ENCODE results near the gene AMOTL1. TPM values are rescaled to one million over a fixed set of nuclear protein-coding genes. Genes with fewer than 3 reads are reported as not detected.

AMOTL1 gene
- total RNA-seq, 1 donor from 2014 or later, result 45.6 TPM

DNA sequence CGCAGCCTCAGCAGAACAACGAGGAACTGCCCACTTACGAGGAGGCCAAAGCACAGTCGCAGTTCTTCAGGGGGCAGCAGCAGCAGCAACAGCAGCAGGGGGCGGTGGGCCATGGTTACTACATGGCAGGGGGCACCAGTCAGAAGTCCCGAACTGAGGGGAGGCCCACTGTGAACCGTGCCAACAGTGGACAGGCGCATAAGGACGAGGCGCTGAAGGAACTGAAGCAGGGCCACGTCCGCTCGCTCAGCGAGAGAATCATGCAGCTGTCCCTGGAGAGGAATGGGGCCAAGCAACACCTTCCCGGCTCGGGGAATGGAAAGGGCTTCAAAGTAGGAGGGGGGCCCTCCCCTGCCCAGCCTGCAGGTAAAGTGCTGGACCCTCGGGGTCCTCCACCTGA lies 31.6 kb downstream of the AMOTL1 start:
- Mint-ChIP-seq H3K4me3 (ENCODE audit: unreplicated experiment) (no peak overlapping the region), H3K36me3 (ENCODE audit: low read depth) (peaks cover 25% of the 10 kb centered on the region), H3K27me3 (ENCODE audit: low read depth) (no peaks in the 10 kb centered on the region), H3K27ac (ENCODE audit: unreplicated experiment) (no peak overlapping the region), H3K9me3 (ENCODE audit: low read depth) (no peaks in the 10 kb centered on the region), H3K4me1 (ENCODE audit: low read depth) (peaks cover 19% of the 10 kb centered on the region)
- DNase-seq (ENCODE audit: low spot score), result no peak
- TF ChIP-seq, protein P1, sequence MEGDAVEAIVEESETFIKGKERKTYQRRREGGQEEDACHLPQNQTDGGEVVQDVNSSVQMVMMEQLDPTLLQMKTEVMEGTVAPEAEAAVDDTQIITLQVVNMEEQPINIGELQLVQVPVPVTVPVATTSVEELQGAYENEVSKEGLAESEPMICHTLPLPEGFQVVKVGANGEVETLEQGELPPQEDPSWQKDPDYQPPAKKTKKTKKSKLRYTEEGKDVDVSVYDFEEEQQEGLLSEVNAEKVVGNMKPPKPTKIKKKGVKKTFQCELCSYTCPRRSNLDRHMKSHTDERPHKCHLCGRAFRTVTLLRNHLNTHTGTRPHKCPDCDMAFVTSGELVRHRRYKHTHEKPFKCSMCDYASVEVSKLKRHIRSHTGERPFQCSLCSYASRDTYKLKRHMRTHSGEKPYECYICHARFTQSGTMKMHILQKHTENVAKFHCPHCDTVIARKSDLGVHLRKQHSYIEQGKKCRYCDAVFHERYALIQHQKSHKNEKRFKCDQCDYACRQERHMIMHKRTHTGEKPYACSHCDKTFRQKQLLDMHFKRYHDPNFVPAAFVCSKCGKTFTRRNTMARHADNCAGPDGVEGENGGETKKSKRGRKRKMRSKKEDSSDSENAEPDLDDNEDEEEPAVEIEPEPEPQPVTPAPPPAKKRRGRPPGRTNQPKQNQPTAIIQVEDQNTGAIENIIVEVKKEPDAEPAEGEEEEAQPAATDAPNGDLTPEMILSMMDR (IDR thresholded peaks at IDR 0.05), result no peak

DNA sequence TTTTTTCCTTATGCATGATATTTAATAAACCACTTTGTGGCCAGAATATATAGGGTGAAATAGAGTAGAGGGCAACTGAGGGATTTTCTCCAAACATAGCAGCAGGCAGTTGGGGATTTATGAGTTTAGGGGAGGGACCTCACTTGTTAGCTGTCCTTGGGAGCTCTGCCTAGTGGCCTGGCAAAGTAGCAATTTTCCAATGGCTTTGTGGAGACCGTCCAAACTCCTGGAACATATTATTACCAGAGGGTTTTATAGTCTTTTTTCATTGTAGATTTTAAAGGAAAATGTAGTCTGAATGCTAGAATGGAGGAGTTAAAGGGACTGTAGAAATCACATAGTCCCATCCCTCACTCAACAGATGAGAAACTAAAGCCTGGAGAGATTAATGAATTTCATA lies 32.3 kb downstream of the AMOTL1 start:
- Mint-ChIP-seq H3K9me3 (ENCODE audit: low read depth) (no peaks in the 10 kb centered on the region), H3K36me3 (ENCODE audit: low read depth) (peaks cover 26% of the 10 kb centered on the region), H3K4me1 (ENCODE audit: low read depth) (peaks cover 19% of the 10 kb centered on the region), H3K27ac (ENCODE audit: unreplicated experiment) (no peak overlapping the region), H3K4me3 (ENCODE audit: unreplicated experiment) (no peak overlapping the region), H3K27me3 (ENCODE audit: low read depth) (no peaks in the 10 kb centered on the region)
- TF ChIP-seq, protein P1 (IDR thresholded peaks at IDR 0.05), result no peak
- no peak for DNase-seq (ENCODE audit: low spot score)

GRCh38 chr11:94801866-94802460 lies 33.8 kb downstream of the AMOTL1 start:
- TF ChIP-seq, protein P1 (IDR thresholded peaks at IDR 0.05), result no peak
- no peaks in the 10 kb centered on the region for H3K27me3 Mint-ChIP-seq (ENCODE audit: low read depth)
- H3K9me3 Mint-ChIP-seq (ENCODE audit: low read depth), result no peaks in the 10 kb centered on the region
- H3K4me1 Mint-ChIP-seq (ENCODE audit: low read depth), result peaks cover 32% of the 10 kb centered on the region
- H3K36me3 Mint-ChIP-seq (ENCODE audit: low read depth), result peaks cover 26% of the 10 kb centered on the region
- no peak for DNase-seq (ENCODE audit: low spot score)
- no peak overlapping the region for H3K4me3 Mint-ChIP-seq (ENCODE audit: unreplicated experiment)
- H3K27ac Mint-ChIP-seq (ENCODE audit: unreplicated experiment), result no peak overlapping the region

- no peak for DNase-seq (ENCODE audit: low spot score)
- Mint-ChIP-seq H3K27ac (ENCODE audit: unreplicated experiment) (no peak overlapping the region), H3K36me3 (ENCODE audit: low read depth) (peaks cover 26% of the 10 kb centered on the region), H3K27me3 (ENCODE audit: low read depth) (no peaks in the 10 kb centered on the region), H3K4me3 (ENCODE audit: unreplicated experiment) (no peak overlapping the region), H3K9me3 (ENCODE audit: low read depth) (no peaks in the 10 kb centered on the region), H3K4me1 (ENCODE audit: low read depth) (peaks cover 35% of the 10 kb centered on the region)
- TF ChIP-seq, protein P1 (IDR thresholded peaks at IDR 0.05), result no peak
Observed at GRCh38 chr11:94802501-94802900, 34.3 kb downstream of the AMOTL1 start.

- H3K27ac Mint-ChIP-seq (ENCODE audit: unreplicated experiment), result no peak overlapping the region
- DNase-seq (ENCODE audit: low spot score), result no peak
- TF ChIP-seq, protein P1 (IDR thresholded peaks at IDR 0.05), result no peak
- peaks cover 28% of the 10 kb centered on the region for H3K36me3 Mint-ChIP-seq (ENCODE audit: low read depth)
- no peak overlapping the region for H3K4me3 Mint-ChIP-seq (ENCODE audit: unreplicated experiment)
- H3K9me3 Mint-ChIP-seq (ENCODE audit: low read depth), result no peaks in the 10 kb centered on the region
- no peaks in the 10 kb centered on the region for H3K27me3 Mint-ChIP-seq (ENCODE audit: low read depth)
- peaks cover 40% of the 10 kb centered on the region for H3K4me1 Mint-ChIP-seq (ENCODE audit: low read depth)
Observed at GRCh38 chr11:94803491-94803890, 35.3 kb downstream of the AMOTL1 start.
